Transverse colon (tissue), 4 donors: ENCODE data around the gene TLCD2. TPM values are rescaled to one million over a fixed set of nuclear protein-coding genes. Genes with fewer than 3 reads are reported as not detected.

ENCODE experiments used
- DNase-seq: peaks from one replicate; pipeline ENCODE4 v3.0.0-alpha.2; 2019
- H3K27ac ChIP-seq, 4 donors: fragments of 200-600 bp; sonication (generic); 2 replicates each; pipeline ENCODE4 v1.5.1; 2016 to 2018; ENCODE audit warnings: inconsistent platforms in 4 of 4
- H3K27me3 ChIP-seq: fragments of 200-600 bp; sonication (generic); 2 replicates; pipeline ENCODE4 v1.5.1; 2017; ENCODE audit warnings: inconsistent platforms
- H3K36me3 ChIP-seq, 4 donors: fragments of 200-600 bp; sonication (generic); 2 replicates each; pipeline ENCODE4 v1.5.1; 2017 to 2019; ENCODE audit warnings: inconsistent platforms in 4 of 4
- H3K4me1 ChIP-seq, 4 donors: fragments of 200-600 bp; sonication (generic); 2 replicates each; pipeline ENCODE4 v1.5.1; 2017 to 2020; ENCODE audit warnings: inconsistent platforms in 4 of 4
- H3K4me3 ChIP-seq, 4 donors: fragments of 200-600 bp; sonication (generic); 1 replicate in 1 of 4; 2 replicates in 3 of 4; pipeline versions ENCODE4 v1.5.1 to v1.6.1; 2017 to 2019; ENCODE audit warnings: inconsistent platforms in 4 of 4
- H3K9me3 ChIP-seq, 2 donors: fragments of 200-600 bp; sonication (generic); 2 replicates each; pipeline ENCODE4 v1.5.1; 2017 to 2019; ENCODE audit warnings: inconsistent platforms in 2 of 2
- CTCF ChIP-seq, 5 experiments: fragments of 200-600 bp in 3 of 5; fragments of 450-650 bp in 2 of 5; sonication (generic) in 3 of 5; IDR thresholded peaks; 1 replicate in 2 of 5; 2 replicates in 3 of 5; pipeline ENCODE4 v1.5.1; 2016 to 2017; ENCODE audit warnings: antibody characterized with exemption in 5 of 5, inconsistent platforms in 3 of 5, mild to moderate bottlenecking in 2 of 5, moderate library complexity in 1 of 5
- EP300 ChIP-seq: sonication (generic); formaldehyde crosslinking; IDR thresholded peaks from one replicate; pipeline ENCODE4 v1.6.1; 2017; ENCODE audit warnings: antibody characterized with exemption, low read depth
- POLR2A ChIP-seq: fragments of 450-650 bp; IDR thresholded peaks from one replicate; pipeline ENCODE4 v1.6.1; 2016; ENCODE audit warnings: antibody characterized with exemption, mild to moderate bottlenecking, moderate library complexity
- POLR2AphosphoS5 ChIP-seq, 3 donors: sonication (generic); formaldehyde crosslinking; IDR thresholded peaks; one replicate each; pipeline ENCODE4 v1.6.1; 2016; ENCODE audit warnings: antibody characterized with exemption in 3 of 3
- WGBS, 2 donors: methylation state at CpG; one replicate each; pipeline ENCODE4 v1.1.5; 2018; ENCODE audit warnings: low coverage in 1 of 2; 5-methylcytosine and 5-hydroxymethylcytosine counted together
- in situ Hi-C, 4 donors: fragments of 200-750 bp; cut with MboI; loops; one replicate each; pipeline versions ENCODE4 v1.15.0 to v1.15.1; 2017; ENCODE audit warnings: low sequenced_read_pairs in 3 of 4, low pct_ligation_motif_present in 1 of 4, low pct_unique_long_range_greater_than_20kb in 1 of 4
- intact Hi-C: fragments of 100-400 bp; cut with DNase I; formaldehyde crosslinking; loops from one replicate; pipeline ENCODE4 v1.15.1; 2023; ENCODE audit warnings: low total_unique reads
- total RNA-seq, 4 donors: library from RNA; depleted of rRNA; stranded (reverse); fragments of >200 nt; gene quantifications; one replicate each; pipeline ENCODE4 v1.1.0, GENCODE V29; 2016

TLCD2 gene
- total RNA-seq, 4 donors from 2014 or later = 21.6 to 48.6 (median 31.5) TPM

- DNase-seq = no peak
- in situ Hi-C loops (loop anchor here in 2 of 4 donors (10.0 kb wide), 1 partner anchor 55 kb away; no protein-coding TSS in a partner anchor), intact Hi-C loops (no loop called here)
- Histone ChIP-seq H3K4me1 (peaks cover 11 to 35% (median 20%) of the 10 kb centered on the region in 4 donors), H3K4me3 (no peak overlapping the region), H3K27me3 (no peaks in the 10 kb centered on the region), H3K9me3 (no peaks in the 10 kb centered on the region), H3K27ac (peak overlapping the region; percentile 78 to 85 (median 82)), H3K36me3 (peaks cover 0 to 8% (median 2%) of the 10 kb centered on the region in 4 donors)
- TF ChIP-seq POLR2AphosphoS5 (IDR thresholded peaks at IDR 0.05) (no peak), POLR2A (no peak), CTCF (IDR thresholded peaks at IDR 0.05) (no peak), EP300 (no peak)
- WGBS, 2 donors = 74% methylated on average over 13 of the region's 15 CpGs; no CpG with 5 or more reads in 1 of the 2 donors
Observed at GRCh38 chr17:1729966-1730325, 19.8 kb upstream of the TLCD2 start.

- intact Hi-C loops = no loop called here
- 90 to 92% methylated on average over 7 to 28 of the region's 28 CpGs for WGBS, 2 donors
- DNase-seq = no peak
- no peak for TF ChIP-seq EP300
- H3K27ac ChIP-seq = no peak overlapping the region
- H3K27me3 ChIP-seq = no peaks in the 10 kb centered on the region
- peaks cover 19 to 48% (median 28%) of the 10 kb centered on the region in 4 donors for H3K4me1 ChIP-seq
- in situ Hi-C loops = loop anchor here in 2 of 4 donors (10.0 kb wide), 1 partner anchor 57 kb away; no protein-coding TSS in a partner anchor
- H3K9me3 ChIP-seq = no peaks in the 10 kb centered on the region
- no peak overlapping the region for H3K4me3 ChIP-seq
- peaks cover 0 to 5% (median 0%) of the 10 kb centered on the region in 4 donors for H3K36me3 ChIP-seq
Observed at GRCh38 chr17:1727876-1728630, 17.9 kb upstream of the TLCD2 start.

- intact Hi-C loops = no loop called here
- no peak overlapping the region for H3K27ac ChIP-seq
- TF ChIP-seq POLR2AphosphoS5 (IDR thresholded peaks at IDR 0.05) (no peak), EP300 (no peak)
- in situ Hi-C loops = loop anchor here in 2 of 4 donors (10.0 kb wide), 1 partner anchor 57 kb away; no protein-coding TSS in a partner anchor
- H3K9me3 ChIP-seq = no peaks in the 10 kb centered on the region
- WGBS, 2 donors = 86% methylated on average over 11 of the region's 21 CpGs; no CpG with 5 or more reads in 1 of the 2 donors
- H3K4me3 ChIP-seq = no peak overlapping the region
- no peak for DNase-seq
- peaks cover 19 to 52% (median 28%) of the 10 kb centered on the region in 4 donors for H3K4me1 ChIP-seq
- no peaks in the 10 kb centered on the region for H3K36me3 ChIP-seq
- H3K27me3 ChIP-seq = no peaks in the 10 kb centered on the region
Observed at GRCh38 chr17:1727258-1727789, 17.1 kb upstream of the TLCD2 start.

GRCh38 chr17:1726626-1727257, 16.6 kb upstream of the TLCD2 start:
- in situ Hi-C loops = loop anchor here in 2 of 4 donors (10.0 kb wide), 1 partner anchor 58 kb away; no protein-coding TSS in a partner anchor
- H3K36me3 ChIP-seq = no peaks in the 10 kb centered on the region
- intact Hi-C loops = no loop called here

More at GRCh38 chr17:1726626-1727257, 16.6 kb upstream of the TLCD2 start:
- Histone ChIP-seq H3K4me1 (peaks cover 19 to 52% (median 28%) of the 10 kb centered on the region in 4 donors), H3K9me3 (no peaks in the 10 kb centered on the region), H3K4me3 (no peak overlapping the region), H3K27ac (no peak overlapping the region), H3K27me3 (no peaks in the 10 kb centered on the region)
- TF ChIP-seq POLR2A (no peak), CTCF (IDR thresholded peaks at IDR 0.05) (no peak), POLR2AphosphoS5 (IDR thresholded peaks at IDR 0.05) (no peak), EP300 (no peak)
- WGBS, 2 donors = 80% methylated on average over 16 of the region's 18 CpGs; no CpG with 5 or more reads in 1 of the 2 donors
- no peak for DNase-seq
